Activated naive CD8-positive, alpha-beta T cell treated with anti-CD3 and anti-CD28 coated beads, Interleukin-2, amount 10 ng/mL, durations not matched to agents 7 days and 5 days (primary cell): Measurements from ENCODE around the gene SKI. TPM values are rescaled to one million over a fixed set of nuclear protein-coding genes. Genes with fewer than 3 reads are reported as not detected.

Source experiments
- ATAC-seq: fragments of 150-1000 bp; cut with Tn5 transposase; one replicate; pipeline ENCODE4 v1.10.0; 2021; ENCODE audit warnings: low read depth, moderate library complexity
- POLR2A ChIA-PET: fragments of 350-600 bp; sonication (Branson Sonifier 250); formaldehyde crosslinking; loops from one replicate; lab custom pipeline; 2021; ENCODE audit warnings: antibody characterized with exemption; lab: Charles Lee
- DNase-seq: peaks from one replicate; pipeline ENCODE4 v3.0.0; 2021
- H3K27ac Mint-ChIP-seq: one replicate; pipeline ENCODE4 v1.8.0; 2022; ENCODE audit warnings: mild to moderate bottlenecking, mixed read lengths
- H3K27me3 Mint-ChIP-seq: one replicate; pipeline ENCODE4 v1.8.0; 2022; ENCODE audit warnings: mild to moderate bottlenecking, moderate library complexity, mixed read lengths
- H3K36me3 Mint-ChIP-seq: one replicate; pipeline ENCODE4 v1.8.0; 2021; ENCODE audit warnings: mild to moderate bottlenecking, mixed read lengths
- H3K4me1 Mint-ChIP-seq: one replicate; pipeline ENCODE4 v1.8.0; 2021; ENCODE audit warnings: mixed read lengths
- H3K4me3 Mint-ChIP-seq: one replicate; pipeline ENCODE4 v1.8.0; 2022; ENCODE audit warnings: mild to moderate bottlenecking, moderate library complexity, mixed read lengths
- H3K9me3 Mint-ChIP-seq: one replicate; pipeline ENCODE4 v1.8.0; 2021; ENCODE audit warnings: mixed read lengths
- total RNA-seq, 2 experiments: library from RNA; stranded (reverse); gene quantifications; one replicate each; pipeline ENCODE4 v1.2.3, GENCODE V29; 2021

SKI gene
- total RNA-seq, 2 experiments from 2014 or later, result 59.3 to 71.6 TPM

GRCh38 chr1:2283371-2283990 lies 55.4 kb downstream of the SKI start:
- H3K36me3 Mint-ChIP-seq, result peaks cover 9% of the 10 kb centered on the region
- no peaks in the 10 kb centered on the region for H3K9me3 Mint-ChIP-seq
- POLR2A ChIA-PET, result interaction anchor here (1.2 kb wide), 1 partner anchor 33 kb away, joined by 3 read pairs; no protein-coding TSS in a partner anchor

GRCh38 chr1:2283991-2284895 lies 56.1 kb downstream of the SKI start:
- POLR2A ChIA-PET, result interaction anchor here (1.2 kb wide), 1 partner anchor 32 kb away, joined by 3 read pairs; no protein-coding TSS in a partner anchor
- Mint-ChIP-seq H3K27ac (no peak overlapping the region), H3K9me3 (no peaks in the 10 kb centered on the region), H3K36me3 (peaks cover 8% of the 10 kb centered on the region), H3K4me3 (no peak overlapping the region), H3K27me3 (no peaks in the 10 kb centered on the region), H3K4me1 (peaks cover 20% of the 10 kb centered on the region)
- ATAC-seq, result no peak
- DNase-seq, result no peak

More at GRCh38 chr1:2283371-2283990, 55.4 kb downstream of the SKI start:
- DNase-seq (no peak), ATAC-seq (no peak)
- peaks cover 13% of the 10 kb centered on the region for H3K4me1 Mint-ChIP-seq
- H3K27me3 Mint-ChIP-seq, result no peaks in the 10 kb centered on the region
- H3K4me3 Mint-ChIP-seq, result no peak overlapping the region
- H3K27ac Mint-ChIP-seq, result no peak overlapping the region

DNA sequence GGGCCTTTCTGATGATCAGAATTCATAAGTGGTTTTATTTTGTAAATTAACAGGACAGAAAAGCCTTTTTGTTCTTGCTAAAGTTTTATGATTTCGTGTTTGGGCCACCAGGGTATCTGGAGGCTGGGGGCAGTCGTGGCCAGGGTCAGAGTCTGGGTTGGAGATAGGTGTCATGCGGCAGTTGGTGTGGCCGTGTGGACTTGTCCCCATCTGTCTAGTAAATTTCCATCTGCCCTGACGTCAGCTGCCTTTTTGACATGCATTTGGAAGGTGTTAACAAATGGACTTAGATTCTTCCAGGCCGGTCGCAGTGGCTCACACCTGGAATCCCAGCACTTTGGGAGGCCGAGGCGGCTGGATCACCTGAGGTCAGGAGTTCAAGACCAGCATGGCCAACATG lies 56.8 kb downstream of the SKI start:
- peaks cover 22% of the 10 kb centered on the region for H3K4me1 Mint-ChIP-seq
- no peaks in the 10 kb centered on the region for H3K27me3 Mint-ChIP-seq
- peaks cover 7% of the 10 kb centered on the region for H3K36me3 Mint-ChIP-seq
- H3K9me3 Mint-ChIP-seq, result no peaks in the 10 kb centered on the region
- no peak overlapping the region for H3K27ac Mint-ChIP-seq
- ATAC-seq (no peak), DNase-seq (no peak)
- H3K4me3 Mint-ChIP-seq, result no peak overlapping the region
- POLR2A ChIA-PET, result no interaction called here

DNA sequence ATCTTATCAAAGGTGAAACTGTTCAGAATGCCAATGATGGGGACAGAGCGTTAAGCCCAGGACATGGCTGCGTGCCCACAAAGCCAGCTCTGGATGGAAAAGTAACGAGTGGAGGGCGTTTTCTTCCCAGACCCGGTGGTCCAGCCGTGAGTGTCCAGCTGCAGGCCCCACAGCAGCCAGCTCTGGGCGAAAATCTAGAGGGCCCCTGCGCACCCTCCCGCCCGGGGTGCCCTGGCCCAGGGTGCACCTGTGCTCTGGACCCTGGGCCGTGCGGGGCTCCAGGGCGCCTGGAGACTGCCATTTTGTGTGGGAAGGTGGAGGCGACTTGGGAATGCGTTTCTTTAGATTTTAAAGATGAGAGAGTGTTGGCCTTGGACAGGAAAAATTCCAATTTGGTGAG lies 58.8 kb downstream of the SKI start:
- H3K4me3 Mint-ChIP-seq, result no peak overlapping the region
- peaks cover 37% of the 10 kb centered on the region for H3K4me1 Mint-ChIP-seq
- peaks cover 5% of the 10 kb centered on the region for H3K36me3 Mint-ChIP-seq
- H3K27ac Mint-ChIP-seq, result no peak overlapping the region
- no peaks in the 10 kb centered on the region for H3K9me3 Mint-ChIP-seq
- no peak for DNase-seq
- H3K27me3 Mint-ChIP-seq, result no peaks in the 10 kb centered on the region
- POLR2A ChIA-PET, result no interaction called here
- ATAC-seq, result no peak

GRCh38 chr1:2287649-2288048 lies 59.5 kb downstream of the SKI start:
- Mint-ChIP-seq H3K4me3 (no peak overlapping the region), H3K27ac (no peak overlapping the region), H3K36me3 (peaks cover 9% of the 10 kb centered on the region), H3K27me3 (no peaks in the 10 kb centered on the region), H3K9me3 (no peaks in the 10 kb centered on the region), H3K4me1 (peaks cover 39% of the 10 kb centered on the region)
- no peak for DNase-seq
- POLR2A ChIA-PET, result no interaction called here
- no peak for ATAC-seq

- no peak for ATAC-seq
- Mint-ChIP-seq H3K36me3 (peaks cover 9% of the 10 kb centered on the region), H3K4me1 (peaks cover 40% of the 10 kb centered on the region), H3K27ac (peak overlapping the region; percentile 28), H3K4me3 (no peak overlapping the region), H3K27me3 (no peaks in the 10 kb centered on the region), H3K9me3 (no peaks in the 10 kb centered on the region)
- POLR2A ChIA-PET, result interaction anchor here (0.7 to 1.6 kb wide), 2 partner anchors 29 to 59 kb away, joined by 4 read pairs; no protein-coding TSS in a partner anchor
- DNase-seq, result no peak
Observed at GRCh38 chr1:2288311-2288710, 60.2 kb downstream of the SKI start.

DNA sequence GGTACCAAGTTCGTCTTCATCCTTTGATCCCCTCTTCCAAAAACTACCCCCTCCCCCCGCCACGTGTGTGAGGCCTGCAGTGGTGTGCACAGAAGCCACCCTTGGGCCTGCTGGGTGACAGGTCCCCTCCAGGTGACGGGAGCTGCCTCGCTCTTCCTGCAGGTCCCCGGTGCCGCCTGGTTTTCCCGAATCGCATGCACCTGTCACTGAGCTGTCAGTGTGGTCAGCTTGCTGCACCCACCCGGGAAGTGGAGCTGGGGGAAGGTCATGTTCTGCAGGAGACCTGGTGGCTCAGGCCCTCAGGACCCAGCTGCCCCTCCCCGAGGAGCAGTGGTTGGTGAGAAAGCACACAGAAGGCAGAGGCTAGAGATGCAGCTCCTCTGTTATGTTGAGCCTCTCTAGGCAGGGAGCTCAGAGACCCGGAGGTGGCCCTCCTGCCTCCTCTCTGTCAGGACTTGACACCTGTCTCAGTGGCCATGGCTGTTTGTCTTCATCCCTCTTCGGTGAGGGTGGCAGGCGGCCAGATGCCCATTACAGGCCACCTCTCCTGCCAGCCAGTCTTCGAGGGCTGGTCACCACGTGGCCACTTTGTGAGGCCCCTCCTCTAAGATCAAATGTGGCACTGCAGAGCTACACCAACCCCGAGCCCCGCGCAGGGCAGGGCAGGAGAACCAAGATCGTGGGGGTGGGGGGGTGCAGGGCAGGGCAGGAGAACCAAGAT lies 60.9 kb downstream of the SKI start:
- Mint-ChIP-seq H3K4me1 (peaks cover 46% of the 10 kb centered on the region), H3K4me3 (peak overlapping the region; percentile 42), H3K27ac (peak overlapping the region; percentile 84), H3K36me3 (peaks cover 9% of the 10 kb centered on the region), H3K9me3 (no peaks in the 10 kb centered on the region), H3K27me3 (no peaks in the 10 kb centered on the region)
- ATAC-seq, result no peak
- no peak for DNase-seq
- POLR2A ChIA-PET, result interaction anchor here (0.7 to 1.6 kb wide), 4 partner anchors 11 to 60 kb away, joined by 3 to 4 read pairs (median 4); no protein-coding TSS in a partner anchor

DNA sequence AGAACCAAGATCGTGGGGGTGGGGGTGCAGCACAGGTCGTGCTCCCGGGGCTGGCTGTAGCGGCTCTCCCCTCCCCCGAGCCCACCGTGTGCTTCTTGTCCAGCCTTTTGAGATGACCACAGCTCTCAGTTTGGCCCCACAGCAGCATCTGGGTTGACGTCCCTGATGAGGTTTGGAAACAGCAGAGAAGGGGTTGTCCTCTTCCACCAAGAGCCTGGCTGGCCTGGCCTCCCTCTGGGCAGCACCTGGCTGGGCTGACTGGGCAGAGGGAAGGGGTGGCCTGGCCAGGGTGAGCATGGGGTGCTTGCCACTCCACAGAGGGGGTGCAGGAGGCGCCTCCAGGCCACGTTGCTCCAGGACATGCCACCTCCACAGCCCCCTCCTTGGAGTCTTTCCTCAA lies 61.5 kb downstream of the SKI start:
- Mint-ChIP-seq H3K27me3 (no peaks in the 10 kb centered on the region), H3K36me3 (peaks cover 9% of the 10 kb centered on the region), H3K4me3 (peak overlapping the region; percentile 81), H3K4me1 (peaks cover 49% of the 10 kb centered on the region), H3K27ac (peak overlapping the region; percentile 95), H3K9me3 (no peaks in the 10 kb centered on the region)
- ATAC-seq (no peak), DNase-seq (no peak)
- POLR2A ChIA-PET, result interaction anchor here (0.9 to 2.7 kb wide), 5 partner anchors 10 to 61 kb away, joined by 3 to 36 read pairs (median 4); no protein-coding TSS in a partner anchor

DNA sequence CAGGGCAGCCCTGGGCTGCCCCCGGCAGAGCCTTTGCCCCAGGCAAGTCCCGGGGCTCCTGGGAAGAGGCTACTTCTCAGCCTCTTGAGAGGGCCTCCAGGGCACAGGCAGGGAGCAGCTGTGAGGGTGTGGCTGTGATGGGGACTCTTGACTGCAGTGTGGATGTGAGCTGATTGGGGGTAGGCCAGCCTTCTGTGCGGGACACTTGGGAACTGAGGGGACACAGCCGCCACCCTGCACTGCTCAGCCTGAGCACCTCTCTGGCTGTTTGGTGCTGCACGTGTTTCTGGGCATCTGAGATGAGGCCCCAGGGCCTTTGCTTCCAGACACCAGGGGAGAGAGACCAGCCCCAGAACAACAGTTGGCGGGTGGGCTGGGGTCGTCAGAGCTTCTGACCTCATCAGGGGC lies 62.1 kb downstream of the SKI start:
- ATAC-seq (peak; percentile 49), DNase-seq (no peak)
- Mint-ChIP-seq H3K4me3 (peak overlapping the region; percentile 81), H3K27ac (peak overlapping the region; percentile 95), H3K27me3 (no peaks in the 10 kb centered on the region), H3K4me1 (peaks cover 49% of the 10 kb centered on the region), H3K36me3 (peaks cover 9% of the 10 kb centered on the region), H3K9me3 (no peaks in the 10 kb centered on the region)
- POLR2A ChIA-PET, result interaction anchor here (0.9 to 2.7 kb wide), 11 partner anchors 10 to 95 kb away, joined by 3 to 36 read pairs (median 7); partner anchors contain the start of genes FAAP20 and SKI

- Mint-ChIP-seq H3K9me3 (no peaks in the 10 kb centered on the region), H3K36me3 (peaks cover 9% of the 10 kb centered on the region), H3K27me3 (no peaks in the 10 kb centered on the region), H3K4me3 (peak overlapping the region; percentile 81), H3K4me1 (peaks cover 53% of the 10 kb centered on the region), H3K27ac (peak overlapping the region; percentile 95)
- POLR2A ChIA-PET, result interaction anchor here (0.6 to 2.7 kb wide), 14 partner anchors 10 to 670 kb away, joined by 3 to 36 read pairs (median 6); partner anchors contain the start of genes FAAP20, MORN1, RER1 and SKI
- ATAC-seq (peak; percentile 80), DNase-seq (peak; percentile 81)
Observed at GRCh38 chr1:2290595-2291510, 62.7 kb downstream of the SKI start.

DNA sequence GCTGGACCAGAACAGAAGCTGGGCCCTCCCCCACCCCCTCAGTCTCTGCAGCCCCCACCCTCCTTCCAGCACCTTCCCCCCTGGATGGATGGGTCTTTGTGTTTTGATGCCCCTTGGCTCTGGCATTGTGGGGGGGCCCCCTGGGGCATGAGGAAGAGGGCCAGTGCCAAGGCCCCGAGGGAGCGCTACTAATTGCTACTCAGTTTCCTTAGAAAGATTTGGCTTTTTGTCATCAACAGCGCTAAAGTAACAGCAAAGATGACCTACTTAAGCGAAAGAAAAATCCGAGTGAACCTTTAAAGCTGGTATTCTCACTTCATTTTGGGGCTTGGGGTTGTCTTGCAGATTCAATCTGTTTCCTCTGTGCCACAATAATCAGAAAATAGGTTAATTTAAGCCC lies 63.5 kb downstream of the SKI start:
- H3K27ac Mint-ChIP-seq, result peak overlapping the region; percentile 95
- no peaks in the 10 kb centered on the region for H3K9me3 Mint-ChIP-seq
- H3K4me1 Mint-ChIP-seq, result peaks cover 53% of the 10 kb centered on the region
- DNase-seq, result no peak
- peak overlapping the region; percentile 81 for H3K4me3 Mint-ChIP-seq
- POLR2A ChIA-PET, result interaction anchor here (0.9 to 2.7 kb wide), 10 partner anchors 9 to 100 kb away, joined by 3 to 36 read pairs (median 8); partner anchors contain the start of genes FAAP20, MORN1, RER1 and SKI
- peaks cover 9% of the 10 kb centered on the region for H3K36me3 Mint-ChIP-seq
- H3K27me3 Mint-ChIP-seq, result no peaks in the 10 kb centered on the region
- ATAC-seq, result no peak
